Liver (tissue), 9 donors: ENCODE measurements around the gene STOML2. TPM values are rescaled to one million over a fixed set of nuclear protein-coding genes. Genes with fewer than 3 reads are reported as not detected.

Source experiments
- DNase-seq: peaks from one replicate; pipeline ENCODE4 v3.0.0-alpha.2; 2017; ENCODE audit warnings: low spot score
- H3K27ac ChIP-seq, 2 donors: one replicate each; pipeline ENCODE4 v1.7.0; 2013; ENCODE audit warnings: inconsistent platforms in 2 of 2, low read length in 2 of 2, control low read depth in 1 of 2, low read depth in 1 of 2, mild to moderate bottlenecking in 1 of 2
- H3K27me3 ChIP-seq, 4 donors: one replicate each; pipeline versions ENCODE4 v1.6.1 to v1.7.0; 2013; ENCODE audit warnings: low read length in 3 of 4, inconsistent platforms in 1 of 4, mild to moderate bottlenecking in 1 of 4, moderate library complexity in 1 of 4; ENCODE audit not compliant: control insufficient read depth in 4 of 4, insufficient read depth in 4 of 4
- H3K36me3 ChIP-seq, 4 donors: one replicate each; pipeline versions ENCODE4 v1.6.1 to v1.7.0; 2013; ENCODE audit warnings: low read length in 3 of 4, mild to moderate bottlenecking in 3 of 4, low read depth in 1 of 4, moderate library complexity in 1 of 4; ENCODE audit not compliant: control insufficient read depth in 4 of 4, insufficient read depth in 3 of 4
- H3K4me1 ChIP-seq, 4 donors: one replicate each; pipeline versions ENCODE4 v1.6.1 to v1.7.0; 2013; ENCODE audit warnings: low read length in 3 of 4, mild to moderate bottlenecking in 3 of 4, moderate library complexity in 1 of 4; ENCODE audit not compliant: control insufficient read depth in 4 of 4, insufficient read depth in 4 of 4
- H3K4me3 ChIP-seq, 3 donors: one replicate each; pipeline versions ENCODE4 v1.6.1 to v1.7.0; 2013; ENCODE audit warnings: low read length in 3 of 3, control low read depth in 1 of 3, low read depth in 1 of 3, mild to moderate bottlenecking in 1 of 3
- H3K9ac ChIP-seq, 2 donors: one replicate each; pipeline ENCODE4 v1.7.0; 2013; ENCODE audit warnings: low read length in 2 of 2, mild to moderate bottlenecking in 2 of 2, moderate library complexity in 2 of 2, control low read depth in 1 of 2, low read depth in 1 of 2
- H3K9me3 ChIP-seq, 4 donors: one replicate each; pipeline versions ENCODE4 v1.6.1 to v1.7.0; 2013; ENCODE audit warnings: low read length in 3 of 4; ENCODE audit not compliant: control insufficient read depth in 4 of 4
- ATF3 ChIP-seq: IDR thresholded peaks from 2 replicates; pipeline ENCODE4 v1.6.1; 2016; ENCODE audit warnings: antibody characterized with exemption
- CTCF ChIP-seq: fragments of 150-350 bp; IDR thresholded peaks from 2 replicates; pipeline ENCODE4 v1.5.1; 2017; ENCODE audit warnings: improper control_type of control experiment, low read depth, low read length; ENCODE audit not compliant: missing input control
- EGR1 ChIP-seq, 2 donors: IDR thresholded peaks; 2 replicates each; pipeline ENCODE4 v1.6.1; 2016 to 2018; ENCODE audit warnings: antibody characterized with exemption in 2 of 2, low read depth in 2 of 2
- FOXA2 ChIP-seq: IDR thresholded peaks from 2 replicates; pipeline ENCODE4 v1.6.1; 2016; ENCODE audit warnings: antibody characterized with exemption
- GABPA ChIP-seq, 2 donors: IDR thresholded peaks in 1 of 2; conservative IDR thresholded peaks in 1 of 2; 2 replicates each; pipeline ENCODE4 v1.6.1; 2016; ENCODE audit warnings: antibody characterized with exemption in 2 of 2, mild to moderate bottlenecking in 1 of 2, moderate library complexity in 1 of 2
- HNF4G ChIP-seq: IDR thresholded peaks from 2 replicates; pipeline ENCODE4 v1.6.1; 2016; ENCODE audit warnings: antibody characterized with exemption
- JUND ChIP-seq, 2 donors: IDR thresholded peaks; 2 replicates each; pipeline ENCODE4 v1.6.1; 2016; ENCODE audit warnings: antibody characterized with exemption in 2 of 2
- NR2F2 ChIP-seq: IDR thresholded peaks from 2 replicates; pipeline ENCODE4 v1.6.1; 2016; ENCODE audit warnings: antibody characterized with exemption
- RAD21 ChIP-seq, 2 donors: IDR thresholded peaks; 2 replicates each; pipeline ENCODE4 v1.6.1; 2016; ENCODE audit warnings: antibody characterized with exemption in 2 of 2, mild to moderate bottlenecking in 2 of 2
- REST ChIP-seq: IDR thresholded peaks from 2 replicates; pipeline ENCODE4 v1.6.1; 2016; ENCODE audit warnings: antibody characterized with exemption, mild to moderate bottlenecking
- TAF1 ChIP-seq: conservative IDR thresholded peaks from 2 replicates; pipeline ENCODE4 v1.6.1; 2016; ENCODE audit warnings: antibody characterized with exemption, mild to moderate bottlenecking
- YY1 ChIP-seq: IDR thresholded peaks from 2 replicates; pipeline ENCODE4 v1.6.1; 2016; ENCODE audit warnings: antibody characterized with exemption, mild to moderate bottlenecking
- ZBTB33 ChIP-seq: IDR thresholded peaks from 2 replicates; pipeline ENCODE4 v1.6.1; 2016; ENCODE audit warnings: antibody characterized with exemption
- WGBS: extraction: QIAGEN DNeasy Blood & Tissue Kit; methylation state at CpG from one replicate; pipeline ENCODE4 v1.1.7; 2013; 5-methylcytosine and 5-hydroxymethylcytosine counted together
- polyA plus RNA-seq, 2 donors: library from polyadenylated mRNA; stranded (reverse) in 1 of 2; unstranded in 1 of 2; fragments of 200-250 nt in 1 of 2; fragments of >200 nt in 1 of 2; fragmentation: Nextera tagmentation in 1 of 2; extraction: Ambion mirVana in 1 of 2; gene quantifications; one replicate each; pipeline versions ENCODE4 v1.2.1 to v1.2.3, GENCODE V29; 2013 to 2015
- total RNA-seq, 2 donors: library from RNA; depleted of rRNA; stranded (reverse); fragments of >200 nt; gene quantifications; one replicate each; pipeline ENCODE4 v1.2.3, GENCODE V29; 2014
- donor health status: healthy.
- donor health status: healthy.
- donor health status: healthy.
- donor health status: healthy.
- donor health status: healthy.

STOML2 gene
- total and polyA plus RNA-seq, 4 donors = 77.8 to 96.8 (median 81.5) TPM

GRCh38 chr9:35103660-35104191 is 795 bp upstream of the STOML2 start (continued):
- no peak for TF ChIP-seq CTCF
- TF ChIP-seq NR2F2 = no peak
- TF ChIP-seq RAD21 (IDR thresholded peaks at IDR 0.05) = no peak
- TF ChIP-seq GABPA (IDR thresholded peaks at IDR 0.05 in 1 of 2, conservative IDR thresholded peaks at IDR 0.05 in 1 of 2) = no peak
- no peak for TF ChIP-seq EGR1 (IDR thresholded peaks at IDR 0.05; ENCODE audit: low read depth in 2 of 2)
- TF ChIP-seq ATF3 = no peak
- no peak for TF ChIP-seq YY1
- no peak for TF ChIP-seq JUND (IDR thresholded peaks at IDR 0.05)

- WGBS = 1% methylated on average over 10 of the region's 10 CpGs
- Histone ChIP-seq H3K36me3 (peaks cover 13 to 44% (median 23%) of the 10 kb centered on the region in 4 donors), H3K4me1 (peaks cover 0 to 23% (median 18%) of the 10 kb centered on the region in 4 donors), H3K9me3 (no peaks in the 10 kb centered on the region), H3K27ac (peak overlapping the region; percentile 79 to 81), H3K4me3 (peak overlapping the region; percentile 48 to 96 (median 87)), H3K27me3 (no peaks in the 10 kb centered on the region), H3K9ac (peak overlapping the region; percentile 86 to 90)
- DNase-seq = peak; percentile 49
- TF ChIP-seq NR2F2 (no peak), TAF1 (no peak), CTCF (no peak), YY1 (no peak), HNF4G (no peak), FOXA2 (no peak), ZBTB33 (no peak), REST (no peak), EGR1 (IDR thresholded peaks at IDR 0.05; ENCODE audit: low read depth in 2 of 2) (no peak)
These were observed 514 bp downstream of the STOML2 start for GRCh38 chr9:35102465-35102768.
